ENCODE results near the gene ATG13. TPM values are rescaled to one million over a fixed set of nuclear protein-coding genes. Genes with fewer than 3 reads are reported as not detected.

Gene ATG13
- total and polyA plus RNA-seq, 2 experiments from 2014 or later: 32.9 to 71.1 TPM

DNA sequence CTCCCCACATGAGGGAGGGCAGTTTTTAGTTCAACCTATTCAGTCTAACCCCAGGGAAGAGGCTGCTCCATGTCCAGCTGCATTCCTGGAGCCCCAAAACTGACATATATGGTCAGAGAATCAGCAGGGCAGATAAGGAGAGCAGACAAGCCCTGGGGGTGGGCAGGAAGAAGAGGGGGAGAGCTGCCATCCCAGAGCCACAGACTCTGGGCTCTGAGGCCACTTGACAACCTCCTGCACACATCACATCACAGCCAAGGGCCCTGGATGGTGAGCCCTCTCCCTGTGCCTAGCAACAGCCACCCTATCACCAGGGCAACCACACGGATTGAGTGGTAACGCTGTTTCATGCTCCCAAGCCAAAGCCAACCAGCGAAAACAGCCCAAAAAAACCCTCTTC, 80.0 kb downstream of the ATG13 start:
- H3K4me2 ChIP-seq: no peak overlapping the region
- H3K4me3 ChIP-seq: no peak overlapping the region
- H3K27me3 ChIP-seq (ENCODE audit: insufficient read depth): no peaks in the 10 kb centered on the region
- ATAC-seq (no peak), DNase-seq (ENCODE audit: low spot score) (no peak)
- 0 out of 2 replicates have a peak, but pooled peaks cover 4% of the 10 kb centered on the region for H3K4me1 ChIP-seq (ENCODE audit: insufficient read depth)
- H3K4me3 Mint-ChIP-seq: no peak overlapping the region
- peaks cover 19% of the 10 kb centered on the region for H3K4me1 Mint-ChIP-seq
- H3K27ac ChIP-seq (ENCODE audit: low read depth): no peak overlapping the region; the same call in 1 of the 2 replicates
- H3K9me3 Mint-ChIP-seq: no peaks in the 10 kb centered on the region
- no peaks in the 10 kb centered on the region for H3F3A ChIP-seq (replicated peaks; ENCODE audit: low read depth)
- peaks cover 26% of the 10 kb centered on the region for H3K79me2 ChIP-seq (replicated peaks; ENCODE audit: insufficient read depth)
- TF ChIP-seq ZNF114 (CRISPR knock-in tag; IDR thresholded peaks at IDR 0.05) (no peak), JUNB (IDR thresholded peaks at IDR 0.05; ENCODE audit: unreplicated experiment) (no peak), NANOG (IDR thresholded peaks at IDR 0.05; ENCODE audit: borderline replicate concordance) (no peak), POLR2AphosphoS5 (IDR thresholded peaks at IDR 0.05; ENCODE audit: low read depth) (no peak), ZNF462 (CRISPR knock-in tag; IDR thresholded peaks at IDR 0.05) (no peak), EZH2phosphoT487 (IDR thresholded peaks at IDR 0.05; ENCODE audit: unreplicated experiment) (no peak), STAT1 (IDR thresholded peaks at IDR 0.05; ENCODE audit: unreplicated experiment) (no peak)
- TF ChIP-seq, protein P1, sequence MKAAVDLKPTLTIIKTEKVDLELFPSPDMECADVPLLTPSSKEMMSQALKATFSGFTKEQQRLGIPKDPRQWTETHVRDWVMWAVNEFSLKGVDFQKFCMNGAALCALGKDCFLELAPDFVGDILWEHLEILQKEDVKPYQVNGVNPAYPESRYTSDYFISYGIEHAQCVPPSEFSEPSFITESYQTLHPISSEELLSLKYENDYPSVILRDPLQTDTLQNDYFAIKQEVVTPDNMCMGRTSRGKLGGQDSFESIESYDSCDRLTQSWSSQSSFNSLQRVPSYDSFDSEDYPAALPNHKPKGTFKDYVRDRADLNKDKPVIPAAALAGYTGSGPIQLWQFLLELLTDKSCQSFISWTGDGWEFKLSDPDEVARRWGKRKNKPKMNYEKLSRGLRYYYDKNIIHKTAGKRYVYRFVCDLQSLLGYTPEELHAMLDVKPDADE (IDR thresholded peaks at IDR 0.05): no peak
- H3K27me3 Mint-ChIP-seq (ENCODE audit: insufficient read depth, low read depth, poor library complexity): peaks cover 12% of the 10 kb centered on the region
- H4K20me1 ChIP-seq (replicated peaks; ENCODE audit: insufficient read depth): no peaks in the 10 kb centered on the region
- no peak overlapping the region for H2AFZ ChIP-seq
- H3K27ac Mint-ChIP-seq: no peak overlapping the region
- H3K36me3 Mint-ChIP-seq (ENCODE audit: low read depth): peaks cover 13% of the 10 kb centered on the region
- no peaks in the 10 kb centered on the region for H3K9me2 ChIP-seq (ENCODE audit: insufficient read depth)
- H3K36me3 ChIP-seq (ENCODE audit: insufficient read depth): peaks cover 7% of the 10 kb centered on the region
